T1000 (cell line): ENCODE measurements around the gene SORL1.

ENCODE experiments used
- DNase-seq: peaks from one replicate; lab custom pipeline; 2025; ENCODE audit warnings: mixed read lengths; lab: John Stamatoyannopoulos, UW

Gene SORL1

GRCh38 chr11:121664144-121664543 lies 212.0 kb downstream of the SORL1 start:
- DNase-seq, result no peak

GRCh38 chr11:121665206-121665838 lies 213.2 kb downstream of the SORL1 start:
- no peak for DNase-seq

- no peak for DNase-seq
Measured at GRCh38 chr11:121667836-121668235, 215.7 kb downstream of the SORL1 start.

- no peak for DNase-seq
Measured at GRCh38 chr11:121669422-121669821, 217.3 kb downstream of the SORL1 start.

- no peak for DNase-seq
Measured at GRCh38 chr11:121670266-121670665, 218.2 kb downstream of the SORL1 start.

- DNase-seq, result no peak
Measured at GRCh38 chr11:121670805-121671282, 218.7 kb downstream of the SORL1 start.

- DNase-seq, result no peak
Measured at GRCh38 chr11:121671283-121672168, 219.4 kb downstream of the SORL1 start.

GRCh38 chr11:121672630-121673487 lies 220.7 kb downstream of the SORL1 start:
- DNase-seq, result no peak

- DNase-seq, result no peak
Measured at GRCh38 chr11:121681550-121682268, 229.6 kb downstream of the SORL1 start.
